ENCODE data around the gene KCNK10.

DNA sequence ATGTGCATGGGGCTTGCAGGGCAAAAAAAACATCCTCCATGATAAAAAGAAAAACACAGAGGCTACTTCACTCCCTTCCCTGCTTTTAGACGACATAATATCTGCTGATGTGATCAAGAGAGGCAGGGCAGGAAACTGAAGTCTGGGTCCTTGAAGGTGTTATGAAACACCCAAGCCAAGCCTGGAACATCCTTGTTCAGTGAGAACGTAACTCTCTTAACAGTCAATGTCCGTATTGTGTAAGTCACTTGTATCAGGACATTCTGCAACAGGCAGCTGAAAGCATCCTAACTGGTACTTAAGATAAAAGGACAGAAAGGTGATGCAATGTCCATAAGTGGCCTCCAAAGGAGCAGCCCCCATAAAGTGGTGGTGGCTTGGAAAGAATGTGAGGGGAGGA, 20.0 kb downstream of the KCNK10 start:
- TF ChIP-seq, protein P1, sequence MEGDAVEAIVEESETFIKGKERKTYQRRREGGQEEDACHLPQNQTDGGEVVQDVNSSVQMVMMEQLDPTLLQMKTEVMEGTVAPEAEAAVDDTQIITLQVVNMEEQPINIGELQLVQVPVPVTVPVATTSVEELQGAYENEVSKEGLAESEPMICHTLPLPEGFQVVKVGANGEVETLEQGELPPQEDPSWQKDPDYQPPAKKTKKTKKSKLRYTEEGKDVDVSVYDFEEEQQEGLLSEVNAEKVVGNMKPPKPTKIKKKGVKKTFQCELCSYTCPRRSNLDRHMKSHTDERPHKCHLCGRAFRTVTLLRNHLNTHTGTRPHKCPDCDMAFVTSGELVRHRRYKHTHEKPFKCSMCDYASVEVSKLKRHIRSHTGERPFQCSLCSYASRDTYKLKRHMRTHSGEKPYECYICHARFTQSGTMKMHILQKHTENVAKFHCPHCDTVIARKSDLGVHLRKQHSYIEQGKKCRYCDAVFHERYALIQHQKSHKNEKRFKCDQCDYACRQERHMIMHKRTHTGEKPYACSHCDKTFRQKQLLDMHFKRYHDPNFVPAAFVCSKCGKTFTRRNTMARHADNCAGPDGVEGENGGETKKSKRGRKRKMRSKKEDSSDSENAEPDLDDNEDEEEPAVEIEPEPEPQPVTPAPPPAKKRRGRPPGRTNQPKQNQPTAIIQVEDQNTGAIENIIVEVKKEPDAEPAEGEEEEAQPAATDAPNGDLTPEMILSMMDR (IDR thresholded peaks at IDR 0.05; ENCODE audit: insufficient read depth, low read length) = no peak
- no peak for TF ChIP-seq POLR2AphosphoS5 (IDR thresholded peaks at IDR 0.05; ENCODE audit: low read depth)
- no peak for TF ChIP-seq GABPA (IDR thresholded peaks at IDR 0.05; ENCODE audit: low read depth)

All from HL-60 (cell line).